Sciatic nerve (tissue), 2 donors: ENCODE results near the gene STAC3. TPM values are rescaled to one million over a fixed set of nuclear protein-coding genes. Genes with fewer than 3 reads are reported as not detected.

Experiments
- ATAC-seq: fragments of 200-7000 bp; cut with Tn5 transposase; one replicate; pipeline ENCODE4 v1.9.1; 2020; ENCODE audit warnings: mild to moderate bottlenecking, moderate library complexity
- DNase-seq: peaks from one replicate; pipeline ENCODE4 v3.0.0-alpha.2; 2020; ENCODE audit warnings: low spot score
- intact Hi-C: fragments of 100-400 bp; cut with DNase I; formaldehyde crosslinking; loops from one replicate; pipeline ENCODE4 v1.14.2; 2022
- total RNA-seq: library from RNA; stranded (reverse); fragmentation: NEBNext Ultra II Directional; extraction: Animal tissue kit (Norgen Biotek cat#: 25700); gene quantifications from one replicate; pipeline ENCODE4 v1.2.1, GENCODE V29; 2021
- donor health status: DM: no; HTN: no; CAD: no.
- donor health status: DM: no; HTN: no; CAD: no.

Gene STAC3
- total RNA-seq, 1 donor from 2014 or later, result 1.9 TPM

GRCh38 chr12:57216014-57216911, 34.7 kb downstream of the STAC3 start, which contains the start of gene NXPH4:
TSS of gene NXPH4 (plus strand) at chr12:57216794. CDS start at chr12:57216970, 176 bp downstream.
- DNase-seq (no peak), ATAC-seq (no peak)

GRCh38 chr12:57215668-57216013, 35.3 kb downstream of the STAC3 start:
- intact Hi-C loops, result no loop called here
- ATAC-seq (no peak), DNase-seq (no peak)

More at GRCh38 chr12:57216014-57216911, 34.7 kb downstream of the STAC3 start, which contains the start of gene NXPH4:
- intact Hi-C loops, result no loop called here

- intact Hi-C loops, result no loop called here
- DNase-seq (no peak), ATAC-seq (no peak)
Observed at GRCh38 chr12:57215065-57215464, 35.9 kb downstream of the STAC3 start.

GRCh38 chr12:57214398-57214781, 36.6 kb downstream of the STAC3 start:
- no peak for DNase-seq
- ATAC-seq, result peak; percentile 54
- intact Hi-C loops, result no loop called here

GRCh38 chr12:57213763-57214397, 37.1 kb downstream of the STAC3 start:
- intact Hi-C loops, result no loop called here
- DNase-seq (no peak), ATAC-seq (no peak)

GRCh38 chr12:57213058-57213715, 37.8 kb downstream of the STAC3 start:
- intact Hi-C loops, result no loop called here
- peak; percentile 94 for DNase-seq
- peak; percentile 88 for ATAC-seq

GRCh38 chr12:57212701-57213057, 38.3 kb downstream of the STAC3 start:
- ATAC-seq, result peak; percentile 4
- intact Hi-C loops, result no loop called here
- no peak for DNase-seq

- ATAC-seq, result no peak
- intact Hi-C loops, result no loop called here
- DNase-seq, result no peak
Observed at GRCh38 chr12:57211791-57212700, 38.9 kb downstream of the STAC3 start.

- no peak for DNase-seq
- intact Hi-C loops, result no loop called here
- ATAC-seq, result no peak
Observed at GRCh38 chr12:57210926-57211692, 39.9 kb downstream of the STAC3 start.

- ATAC-seq, result no peak
- no peak for DNase-seq
- intact Hi-C loops, result no loop called here
Observed at GRCh38 chr12:57210461-57210860, 40.5 kb downstream of the STAC3 start.

GRCh38 chr12:57209916-57210315, 41.1 kb downstream of the STAC3 start:
- intact Hi-C loops, result no loop called here
- ATAC-seq, result no peak
- no peak for DNase-seq

GRCh38 chr12:57208631-57209282, 42.2 kb downstream of the STAC3 start:
- ATAC-seq (no peak), DNase-seq (no peak)
- intact Hi-C loops, result no loop called here

- DNase-seq (no peak), ATAC-seq (no peak)
- intact Hi-C loops, result no loop called here
Observed at GRCh38 chr12:57207731-57208630, 43.0 kb downstream of the STAC3 start.

GRCh38 chr12:57205931-57206330, 45.1 kb downstream of the STAC3 start:
- ATAC-seq (no peak), DNase-seq (no peak)
- intact Hi-C loops, result no loop called here

- intact Hi-C loops, result no loop called here
- ATAC-seq, result peak; percentile 1
- no peak for DNase-seq
Observed at GRCh38 chr12:57205186-57205585, 45.8 kb downstream of the STAC3 start.

GRCh38 chr12:57204454-57204853, 46.5 kb downstream of the STAC3 start:
- ATAC-seq, result no peak
- intact Hi-C loops, result no loop called here
- DNase-seq, result no peak

GRCh38 chr12:57203791-57204190, 47.2 kb downstream of the STAC3 start:
- DNase-seq (no peak), ATAC-seq (no peak)
- intact Hi-C loops, result no loop called here
